Erythroblast (primary cell): Measurements from ENCODE around the gene ZNF536.

Source experiments
- GATA1 ChIP-seq: IDR thresholded peaks from 2 replicates; pipeline ENCODE4 v1.6.1; 2011; ENCODE audit warnings: low read depth, mild to moderate bottlenecking, control low read depth, low read length, moderate library complexity
- POLR2A ChIP-seq: IDR thresholded peaks from 2 replicates; pipeline ENCODE4 v1.6.1; 2011; ENCODE audit warnings: mild to moderate bottlenecking, low read length

GRCh38 chr19:30464162-30464561 lies 92.0 kb downstream of the ZNF536 start:
- TF ChIP-seq POLR2A: no peak
- no peak for TF ChIP-seq GATA1
